T-helper 2 cell (primary cell): ENCODE data around the gene TMBIM1.
A peak's percentile ranks its signal among the peaks of the same experiment; 100 is the strongest.
"Not testable (repeated sequence)": the region's sequence is repeated elsewhere in the genome, so short reads cannot be mapped to it uniquely, and the experiment has no call there.

ENCODE experiments used
- DNase-seq, 5 experiments: peaks; one replicate each; pipeline versions ENCODE4 v3.0.0 to v3.0.0-alpha.2; 2012 to 2022

Gene TMBIM1

GRCh38 chr2:218290316-218291261 lies 1.7 kb downstream of the TMBIM1 start:
- DNase-seq, result peak in 3 of 5 experiments; percentile 37 to 71 (median 60)

GRCh38 chr2:218289639-218290315 lies 2.5 kb downstream of the TMBIM1 start:
- DNase-seq, result no peak

GRCh38 chr2:218286570-218287459 lies 5.5 kb downstream of the TMBIM1 start:
- peak; percentile 57 to 89 (median 78) for DNase-seq

- DNase-seq, result peak in 1 of 5 experiments; percentile 18
These were observed 6.7 kb downstream of the TMBIM1 start for GRCh38 chr2:218285604-218286003.

GRCh38 chr2:218284106-218284811 lies 8.0 kb downstream of the TMBIM1 start:
- peak in 4 of 5 experiments; percentile 40 to 84 (median 50) for DNase-seq

DNA sequence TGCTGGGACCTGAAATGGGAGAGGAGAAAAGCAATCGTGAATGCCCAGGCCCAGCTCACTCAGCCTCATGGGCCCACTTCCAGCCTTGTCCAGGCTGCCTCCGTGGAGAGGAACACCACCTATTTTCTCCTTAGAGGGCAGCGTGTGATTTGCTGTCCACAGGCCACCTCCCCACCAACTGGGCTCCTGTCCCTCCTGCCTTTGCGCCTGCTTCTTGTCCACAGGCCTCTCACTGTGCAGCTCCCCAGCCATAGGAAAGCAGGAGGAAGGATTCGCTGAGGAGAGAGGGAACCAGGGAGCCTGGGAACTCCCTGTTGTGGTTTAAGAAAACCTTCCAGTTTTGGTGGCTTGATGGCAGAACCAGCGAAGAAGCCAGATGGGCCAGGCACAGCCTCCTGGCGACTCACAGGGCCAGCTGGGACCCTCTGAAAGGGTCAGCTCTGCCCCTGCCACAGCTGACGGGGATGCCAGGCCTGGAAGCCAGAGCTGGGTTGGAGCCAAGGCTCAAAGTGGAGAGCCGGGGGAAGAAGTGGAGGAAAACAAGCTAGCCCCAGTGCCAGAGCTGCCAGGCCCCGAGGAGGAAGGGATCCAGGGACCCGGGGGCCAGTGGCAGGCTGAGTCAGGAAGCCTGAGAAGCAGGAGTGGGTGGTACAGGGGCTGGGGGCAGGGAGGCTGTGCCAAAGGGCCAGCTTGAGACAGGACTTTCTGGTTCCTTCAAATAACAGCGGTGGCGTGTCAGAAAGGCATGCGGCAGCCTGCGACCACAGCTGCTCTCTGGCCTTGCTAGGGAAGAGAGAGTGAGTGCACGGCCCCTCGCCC lies 9.9 kb downstream of the TMBIM1 start:
- no peak for DNase-seq

GRCh38 chr2:218281449-218281848 lies 10.9 kb downstream of the TMBIM1 start:
- no peak for DNase-seq

DNA sequence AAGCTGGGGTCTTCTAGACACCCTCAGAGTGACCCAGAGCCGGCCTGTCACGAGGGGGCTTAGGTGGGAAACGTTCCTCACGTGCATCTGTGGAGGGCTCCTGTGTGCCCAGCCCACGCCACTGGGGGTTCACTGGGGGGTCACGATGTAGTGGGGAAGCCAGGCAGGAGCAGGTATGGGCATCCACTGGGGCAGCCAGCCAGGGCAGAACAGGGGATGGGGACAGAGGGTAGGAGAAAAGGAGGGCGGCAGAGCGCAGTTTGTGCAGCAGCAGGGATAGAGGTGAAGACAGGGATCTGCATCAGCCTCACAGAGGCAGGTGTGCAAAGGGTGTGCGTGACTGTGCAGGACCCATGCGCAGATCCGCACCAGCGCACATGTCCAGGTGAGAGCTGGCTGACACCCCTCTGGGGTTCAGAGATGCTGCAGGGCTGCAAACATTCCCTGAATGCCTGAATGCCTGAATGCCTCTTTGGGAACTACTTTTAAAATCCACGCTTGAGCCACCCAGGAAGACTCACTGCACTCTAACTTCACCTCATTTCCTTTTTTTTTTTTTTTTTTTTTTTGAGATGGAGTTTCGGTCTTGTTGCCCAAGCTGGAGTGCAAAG lies 11.9 kb downstream of the TMBIM1 start:
- DNase-seq, result no peak

DNA sequence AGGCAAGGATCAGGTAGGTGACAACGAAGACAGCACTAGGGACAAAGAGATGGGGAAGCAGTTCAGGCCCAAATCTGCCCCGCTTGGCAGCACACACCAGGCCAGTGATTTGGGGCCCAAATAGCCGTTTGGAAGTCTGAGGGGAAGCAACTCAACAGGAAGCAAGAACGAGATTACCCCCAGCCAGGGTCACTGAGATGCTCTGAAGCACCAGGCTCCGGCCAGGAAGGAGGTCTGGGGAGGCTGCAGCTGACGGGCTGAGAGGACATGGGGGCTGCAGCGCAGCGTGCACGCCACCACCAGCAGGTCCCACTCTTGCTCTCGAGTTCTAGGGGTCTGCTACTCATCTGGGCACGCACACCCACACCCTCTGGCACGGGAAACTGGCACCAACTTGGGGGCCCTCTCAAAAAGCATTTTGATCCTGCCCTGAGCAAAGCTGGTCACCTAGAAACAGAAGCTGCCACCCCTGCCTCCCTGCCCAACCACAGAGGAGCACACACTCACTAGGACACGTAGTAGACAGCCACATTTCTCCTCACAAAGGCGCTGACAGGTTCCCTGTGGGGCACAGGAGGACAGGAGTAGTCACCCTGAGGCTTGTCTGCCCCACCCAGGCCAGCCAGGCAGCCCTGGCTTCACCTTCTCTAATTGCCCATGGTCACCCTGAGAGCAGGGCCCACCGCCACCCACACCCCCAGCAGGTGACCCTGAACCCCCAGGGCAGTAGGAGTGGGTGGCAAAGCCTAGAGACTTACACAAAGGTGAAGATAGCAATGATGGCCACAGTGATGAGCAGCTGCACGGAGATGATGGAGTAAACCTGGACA lies 13.6 kb downstream of the TMBIM1 start:
- no peak for DNase-seq

- DNase-seq, result no peak
These were observed 14.4 kb downstream of the TMBIM1 start for GRCh38 chr2:218277921-218278320.

GRCh38 chr2:218276986-218277755 lies 15.1 kb downstream of the TMBIM1 start:
- DNase-seq, result no peak

DNA sequence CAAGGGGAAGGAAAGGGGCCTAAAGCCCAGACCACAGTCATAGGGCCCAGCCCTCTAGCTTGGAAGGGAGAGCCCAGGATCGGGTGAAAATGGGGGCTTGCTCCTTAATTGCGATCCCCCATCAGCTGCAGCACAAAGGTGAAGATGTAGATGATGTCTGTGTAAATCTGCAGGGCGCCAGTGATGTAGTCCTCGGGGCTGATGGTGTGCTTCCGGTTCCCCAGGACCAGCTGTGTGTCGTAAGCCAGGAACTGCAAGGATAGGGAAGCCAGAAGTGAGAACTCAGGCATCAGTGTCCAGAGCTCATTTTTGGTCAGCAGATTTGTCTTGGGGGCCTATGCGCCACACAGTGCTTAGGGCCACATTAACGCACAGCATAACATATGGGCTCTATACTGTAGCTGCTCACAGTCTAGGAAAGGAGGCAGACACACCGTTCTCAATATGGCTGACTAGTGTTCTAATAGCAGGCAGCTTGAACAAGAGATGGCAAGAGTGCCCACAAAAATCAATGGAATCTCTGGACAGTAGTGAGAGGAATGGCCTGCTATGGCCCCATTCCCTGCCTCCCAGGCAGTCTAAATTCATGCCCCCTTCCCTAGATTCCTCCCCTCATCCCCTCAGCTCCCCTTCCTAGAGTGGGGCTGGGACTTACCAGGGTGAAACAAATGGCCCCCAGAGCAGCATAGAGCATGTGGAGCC lies 16.8 kb downstream of the TMBIM1 start:
- no peak for DNase-seq

DNA sequence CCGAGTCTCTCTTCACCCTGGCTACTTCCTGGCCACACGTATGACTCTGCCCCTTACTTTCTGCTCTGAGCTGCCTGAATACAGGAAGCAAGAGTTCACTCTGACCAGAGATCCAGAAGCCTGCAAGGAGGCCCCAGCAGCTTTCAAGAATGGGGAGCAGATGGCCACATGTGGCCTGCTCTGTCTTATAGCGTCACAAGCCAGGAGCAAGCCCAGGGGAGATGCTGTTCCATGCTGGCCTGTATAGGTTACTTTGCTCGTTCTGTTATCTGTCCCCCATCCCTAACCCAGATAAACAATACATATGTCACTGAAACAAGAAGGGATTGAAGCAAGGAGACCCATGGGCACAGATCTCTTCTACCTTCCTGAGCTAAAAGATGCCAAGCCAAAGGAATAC lies 17.7 kb downstream of the TMBIM1 start:
- DNase-seq, result no peak

DNA sequence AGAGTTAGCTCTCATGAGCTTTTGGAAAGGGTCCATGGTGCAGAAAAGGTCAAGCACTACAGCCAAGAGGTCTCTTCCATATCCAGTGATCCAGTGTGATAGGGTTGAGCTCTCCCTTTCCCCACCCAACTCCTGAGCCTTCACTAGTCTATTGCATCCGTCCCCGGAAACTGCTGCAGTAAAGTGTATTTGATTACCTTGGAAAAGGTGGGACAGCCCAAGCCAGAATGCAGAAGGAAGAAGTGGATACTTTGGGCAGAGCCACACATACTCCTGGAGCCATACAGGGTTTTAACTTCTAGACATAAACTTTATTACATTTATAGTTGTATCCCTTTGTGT lies 18.4 kb downstream of the TMBIM1 start:
- no peak for DNase-seq

GRCh38 chr2:218273214-218273907 lies 18.9 kb downstream of the TMBIM1 start:
- not testable (repeated sequence) for DNase-seq

GRCh38 chr2:218272531-218273212 lies 19.6 kb downstream of the TMBIM1 start:
- peak; percentile 47 to 80 (median 68) for DNase-seq

- no peak for DNase-seq
These were observed 20.3 kb downstream of the TMBIM1 start for GRCh38 chr2:218271865-218272530.
